22Rv1 (cell line): ENCODE results near the gene ACTRT3.

Source experiments
- CTCF ChIP-seq: fragments of 450-650 bp; IDR thresholded peaks from 2 replicates; pipeline ENCODE4 v1.5.1; 2017; ENCODE audit warnings: mild to moderate bottlenecking
- ZFX ChIP-seq: fragments of 450-650 bp; IDR thresholded peaks from 2 replicates; pipeline ENCODE4 v1.6.1; 2017; ENCODE audit warnings: antibody characterized with exemption, borderline replicate concordance

GRCh38 chr3:169787791-169788190 is 18.4 kb upstream of the ACTRT3 start:
- TF ChIP-seq CTCF (no peak), ZFX (no peak)
